Activated CD4-positive, alpha-beta T cell treated with anti-CD3 and anti-CD28 coated beads, Interleukin-2, amount 10 ng/mL, durations not matched to agents 24 days and 14 days (primary cell): ENCODE data around the gene NLGN1. TPM values are rescaled to one million over a fixed set of nuclear protein-coding genes. Genes with fewer than 3 reads are reported as not detected.

ENCODE experiments used
- DNase-seq: peaks from one replicate; pipeline ENCODE4 v3.0.0; 2022
- H3K27ac Mint-ChIP-seq: one replicate; pipeline ENCODE4 v1.8.0; 2022; ENCODE audit warnings: mild to moderate bottlenecking, mixed read lengths
- H3K27me3 Mint-ChIP-seq: one replicate; pipeline ENCODE4 v1.8.0; 2022; ENCODE audit warnings: mixed read lengths
- H3K36me3 Mint-ChIP-seq: one replicate; pipeline ENCODE4 v1.8.0; 2022; ENCODE audit warnings: low read depth, mild to moderate bottlenecking, mixed read lengths
- H3K4me1 Mint-ChIP-seq: one replicate; pipeline ENCODE4 v1.8.0; 2021; ENCODE audit warnings: mixed read lengths
- H3K4me3 Mint-ChIP-seq: one replicate; pipeline ENCODE4 v1.8.0; 2022; ENCODE audit warnings: mild to moderate bottlenecking, moderate library complexity, mixed read lengths
- H3K9me3 Mint-ChIP-seq: one replicate; pipeline ENCODE4 v1.8.0; 2021; ENCODE audit warnings: mixed read lengths
- intact Hi-C: fragments of 100-400 bp; cut with micrococcal nuclease; formaldehyde crosslinking; loops from one replicate; pipeline ENCODE4 v1.15.1; 2023
- total RNA-seq: library from RNA; stranded (reverse); gene quantifications from 2 replicates; pipeline ENCODE4 v1.2.3, GENCODE V29; 2022

The NLGN1 gene
- total RNA-seq, 1 donor from 2014 or later: not detected

GRCh38 chr3:173650596-173650995, 253.1 kb downstream of the NLGN1 start:
- no peaks in the 10 kb centered on the region for H3K27me3 Mint-ChIP-seq
- no peaks in the 10 kb centered on the region for H3K4me1 Mint-ChIP-seq
- no peak overlapping the region for H3K4me3 Mint-ChIP-seq
- no peak overlapping the region for H3K27ac Mint-ChIP-seq
- no peaks in the 10 kb centered on the region for H3K36me3 Mint-ChIP-seq
- intact Hi-C loops: no loop called here
- no peak for DNase-seq
- no peaks in the 10 kb centered on the region for H3K9me3 Mint-ChIP-seq

GRCh38 chr3:173652093-173652492, 254.5 kb downstream of the NLGN1 start:
- H3K27me3 Mint-ChIP-seq: no peaks in the 10 kb centered on the region
- no peaks in the 10 kb centered on the region for H3K9me3 Mint-ChIP-seq
- intact Hi-C loops: no loop called here
- no peak overlapping the region for H3K27ac Mint-ChIP-seq
- no peak overlapping the region for H3K4me3 Mint-ChIP-seq
- no peak for DNase-seq
- no peaks in the 10 kb centered on the region for H3K36me3 Mint-ChIP-seq
- no peaks in the 10 kb centered on the region for H3K4me1 Mint-ChIP-seq

DNA sequence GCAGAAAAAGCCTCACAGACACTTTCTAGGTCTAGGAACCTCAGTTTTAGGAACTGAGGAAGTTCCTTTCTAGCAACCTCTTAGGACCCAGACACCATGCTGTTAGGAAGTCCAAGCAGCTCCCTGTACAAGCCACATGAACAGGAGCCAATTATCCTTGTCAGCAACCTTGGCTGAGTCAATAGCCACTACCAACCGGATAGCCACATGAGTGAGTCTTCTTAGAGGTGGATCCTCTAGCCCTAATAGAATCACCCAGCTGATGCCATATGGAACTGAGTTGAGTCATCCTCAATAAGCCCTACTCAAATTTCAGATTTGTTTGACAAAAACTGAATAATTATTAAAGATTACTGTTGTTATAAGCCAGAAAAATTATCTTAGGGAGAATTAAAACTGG, 256.2 kb downstream of the NLGN1 start:
- intact Hi-C loops: no loop called here
- no peaks in the 10 kb centered on the region for H3K27me3 Mint-ChIP-seq
- H3K36me3 Mint-ChIP-seq: no peaks in the 10 kb centered on the region
- no peaks in the 10 kb centered on the region for H3K9me3 Mint-ChIP-seq
- H3K4me1 Mint-ChIP-seq: no peaks in the 10 kb centered on the region
- no peak overlapping the region for H3K4me3 Mint-ChIP-seq
- no peak overlapping the region for H3K27ac Mint-ChIP-seq
- DNase-seq: no peak

DNA sequence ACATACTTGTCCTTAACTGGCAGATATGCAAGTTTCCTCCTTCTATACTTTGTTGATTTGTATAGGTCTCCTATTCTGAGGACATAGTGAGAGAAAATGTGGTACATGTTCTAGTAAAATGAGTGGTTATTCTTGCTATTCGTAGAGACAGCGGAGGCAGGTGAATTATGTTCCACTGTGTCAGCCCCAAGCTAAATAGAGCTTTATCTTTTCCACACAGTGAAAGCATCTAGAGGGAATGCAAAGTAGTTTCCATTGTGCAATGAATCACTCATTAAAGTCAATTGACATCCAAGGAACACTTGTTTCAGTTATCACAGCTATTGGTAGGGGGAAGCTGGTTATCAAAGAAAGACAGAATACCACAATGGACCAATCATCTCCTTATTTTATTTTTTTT, 262.4 kb downstream of the NLGN1 start:
- Mint-ChIP-seq H3K9me3 (no peaks in the 10 kb centered on the region), H3K27ac (no peak overlapping the region), H3K4me1 (no peaks in the 10 kb centered on the region), H3K27me3 (no peaks in the 10 kb centered on the region), H3K4me3 (no peak overlapping the region), H3K36me3 (no peaks in the 10 kb centered on the region)
- intact Hi-C loops: no loop called here
- no peak for DNase-seq

GRCh38 chr3:173660645-173661299, 263.2 kb downstream of the NLGN1 start:
- DNase-seq: no peak
- H3K9me3 Mint-ChIP-seq: no peaks in the 10 kb centered on the region
- H3K4me3 Mint-ChIP-seq: no peak overlapping the region
- H3K36me3 Mint-ChIP-seq: no peaks in the 10 kb centered on the region
- H3K27me3 Mint-ChIP-seq: no peaks in the 10 kb centered on the region
- H3K4me1 Mint-ChIP-seq: no peaks in the 10 kb centered on the region
- intact Hi-C loops: no loop called here
- no peak overlapping the region for H3K27ac Mint-ChIP-seq

DNA sequence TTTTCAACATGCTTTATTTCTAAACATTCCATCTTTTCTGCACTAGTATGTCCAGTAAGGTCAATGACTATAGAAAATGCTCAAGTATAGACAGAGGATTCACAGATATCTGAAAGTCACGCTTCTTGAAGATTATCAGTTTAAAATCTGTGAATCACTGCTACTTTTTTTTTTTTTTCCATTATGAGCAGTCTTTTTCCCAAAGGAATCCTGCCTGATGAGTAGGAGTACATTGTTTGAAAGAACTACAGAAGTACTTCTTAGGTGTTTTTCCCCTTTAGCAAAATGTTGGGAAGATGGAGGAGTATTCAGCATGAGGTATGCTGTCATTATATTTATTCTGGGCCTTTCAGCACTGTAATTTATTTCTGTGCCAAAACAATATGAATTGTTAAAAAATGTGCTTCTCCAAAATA, 266.2 kb downstream of the NLGN1 start:
- no peak overlapping the region for H3K4me3 Mint-ChIP-seq
- H3K36me3 Mint-ChIP-seq: no peaks in the 10 kb centered on the region
- no peak for DNase-seq
- no peaks in the 10 kb centered on the region for H3K27me3 Mint-ChIP-seq
- H3K27ac Mint-ChIP-seq: no peak overlapping the region
- H3K4me1 Mint-ChIP-seq: no peaks in the 10 kb centered on the region
- H3K9me3 Mint-ChIP-seq: no peaks in the 10 kb centered on the region
- intact Hi-C loops: no loop called here

DNA sequence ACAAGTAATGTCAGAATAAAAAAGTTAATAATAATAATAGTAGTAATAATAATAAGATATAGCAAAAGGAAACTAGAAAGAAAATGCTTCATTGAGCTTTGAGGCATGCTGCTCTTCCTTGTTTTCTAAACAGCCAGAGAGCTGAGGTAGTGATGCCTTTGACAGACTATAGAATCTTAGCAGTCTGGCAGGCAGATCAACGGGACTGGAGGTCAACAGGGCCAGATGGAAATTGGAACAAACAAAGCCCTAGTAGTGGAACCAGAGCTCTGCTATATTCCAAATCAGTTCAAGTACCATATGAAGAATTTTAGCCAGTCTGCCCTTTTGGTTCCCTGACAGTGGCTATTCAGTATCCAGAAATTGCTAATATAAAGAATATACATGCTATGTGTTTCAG, 278.6 kb downstream of the NLGN1 start:
- Mint-ChIP-seq H3K9me3 (no peaks in the 10 kb centered on the region), H3K36me3 (no peaks in the 10 kb centered on the region), H3K4me3 (no peak overlapping the region), H3K4me1 (no peaks in the 10 kb centered on the region), H3K27ac (no peak overlapping the region), H3K27me3 (no peaks in the 10 kb centered on the region)
- no peak for DNase-seq
- intact Hi-C loops: no loop called here

GRCh38 chr3:173681188-173681678, 283.7 kb downstream of the NLGN1 start:
- no peak for DNase-seq
- Mint-ChIP-seq H3K27ac (no peak overlapping the region), H3K9me3 (no peaks in the 10 kb centered on the region), H3K36me3 (no peaks in the 10 kb centered on the region), H3K4me3 (no peak overlapping the region), H3K4me1 (no peaks in the 10 kb centered on the region), H3K27me3 (no peaks in the 10 kb centered on the region)
- intact Hi-C loops: no loop called here

DNA sequence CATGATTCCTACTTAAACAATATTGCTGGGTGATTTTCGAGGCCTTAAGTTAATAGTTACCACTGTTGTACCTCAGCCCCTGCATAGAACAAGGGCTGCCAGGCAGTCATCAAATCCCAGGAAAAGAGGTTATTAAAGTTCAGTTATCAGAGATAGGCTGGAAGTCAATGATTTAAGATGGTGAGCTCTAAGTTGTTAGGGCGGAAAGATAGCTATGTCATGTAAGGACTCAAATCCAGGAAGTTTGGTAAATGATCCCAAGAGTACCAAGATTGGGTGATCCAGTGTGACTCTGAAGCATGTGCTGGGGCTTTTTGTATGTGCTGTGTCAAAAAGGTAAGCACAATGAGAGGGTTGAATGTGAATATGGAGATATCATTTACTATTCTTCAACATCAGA, 287.9 kb downstream of the NLGN1 start:
- intact Hi-C loops: no loop called here
- H3K36me3 Mint-ChIP-seq: no peaks in the 10 kb centered on the region
- no peak overlapping the region for H3K27ac Mint-ChIP-seq
- H3K27me3 Mint-ChIP-seq: no peaks in the 10 kb centered on the region
- H3K9me3 Mint-ChIP-seq: no peaks in the 10 kb centered on the region
- no peaks in the 10 kb centered on the region for H3K4me1 Mint-ChIP-seq
- H3K4me3 Mint-ChIP-seq: no peak overlapping the region
- no peak for DNase-seq

GRCh38 chr3:173688216-173688842, 290.8 kb downstream of the NLGN1 start:
- Mint-ChIP-seq H3K27me3 (no peaks in the 10 kb centered on the region), H3K36me3 (no peaks in the 10 kb centered on the region), H3K4me3 (no peak overlapping the region), H3K27ac (no peak overlapping the region), H3K9me3 (no peaks in the 10 kb centered on the region), H3K4me1 (no peaks in the 10 kb centered on the region)
- DNase-seq: no peak
- intact Hi-C loops: no loop called here

DNA sequence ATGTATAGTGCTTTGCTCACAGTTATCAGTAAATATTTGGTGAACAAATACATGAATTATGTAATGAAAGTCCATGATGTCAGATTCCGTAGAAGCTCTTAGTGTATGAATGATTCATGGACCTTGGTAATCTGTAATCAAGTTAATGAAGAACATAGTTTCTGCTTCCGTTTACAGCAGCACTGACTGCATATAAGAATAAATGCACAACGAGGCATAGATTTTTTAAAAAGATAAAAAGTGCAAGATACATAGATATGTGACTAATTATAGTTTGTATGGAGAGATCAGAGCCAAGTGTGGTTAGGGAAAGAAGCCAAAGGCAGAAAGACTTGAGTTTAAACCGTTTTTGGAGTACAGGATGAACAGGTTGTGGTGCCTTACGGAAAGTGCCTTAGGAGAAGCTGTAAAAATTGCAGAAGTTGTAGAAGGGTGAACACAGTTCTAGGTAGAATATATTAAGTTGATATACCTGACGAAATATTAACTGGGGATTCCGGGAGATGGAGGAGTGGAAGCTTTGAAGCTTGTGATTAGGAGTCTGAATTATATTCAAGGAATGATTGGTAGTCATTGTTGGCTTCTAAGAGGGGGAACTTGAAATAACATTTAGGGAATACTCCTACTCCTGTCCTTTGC, 293.1 kb downstream of the NLGN1 start:
- H3K36me3 Mint-ChIP-seq: no peaks in the 10 kb centered on the region
- no peak overlapping the region for H3K27ac Mint-ChIP-seq
- no peaks in the 10 kb centered on the region for H3K27me3 Mint-ChIP-seq
- no peaks in the 10 kb centered on the region for H3K4me1 Mint-ChIP-seq
- no peak for DNase-seq
- intact Hi-C loops: no loop called here
- H3K4me3 Mint-ChIP-seq: no peak overlapping the region
- no peaks in the 10 kb centered on the region for H3K9me3 Mint-ChIP-seq

- no peak for DNase-seq
- no peak overlapping the region for H3K4me3 Mint-ChIP-seq
- no peak overlapping the region for H3K27ac Mint-ChIP-seq
- no peaks in the 10 kb centered on the region for H3K27me3 Mint-ChIP-seq
- H3K36me3 Mint-ChIP-seq: no peaks in the 10 kb centered on the region
- H3K4me1 Mint-ChIP-seq: no peaks in the 10 kb centered on the region
- intact Hi-C loops: no loop called here
- no peaks in the 10 kb centered on the region for H3K9me3 Mint-ChIP-seq
These were observed 301.8 kb downstream of the NLGN1 start for GRCh38 chr3:173699353-173699752.

DNA sequence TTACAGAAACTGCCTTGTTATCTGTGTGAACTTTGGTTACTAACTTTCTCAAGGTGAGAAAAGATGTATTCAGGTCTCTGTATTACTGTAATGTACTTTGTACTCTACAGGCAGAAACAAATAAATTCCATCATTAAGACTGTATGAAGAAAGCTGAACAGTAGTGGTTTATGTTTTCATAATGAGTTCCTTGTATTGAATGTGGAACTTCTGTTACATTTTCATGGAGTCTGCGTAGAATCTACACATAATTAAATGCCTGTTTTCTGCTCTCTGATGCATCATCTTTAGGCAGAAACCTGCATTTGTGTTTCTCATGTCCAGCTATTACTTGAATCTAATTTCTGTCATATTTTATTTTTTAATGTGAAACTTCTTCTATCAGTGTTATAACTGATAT, 302.8 kb downstream of the NLGN1 start:
- Mint-ChIP-seq H3K4me1 (no peaks in the 10 kb centered on the region), H3K36me3 (no peaks in the 10 kb centered on the region), H3K27ac (no peak overlapping the region), H3K9me3 (no peaks in the 10 kb centered on the region), H3K4me3 (no peak overlapping the region), H3K27me3 (no peaks in the 10 kb centered on the region)
- intact Hi-C loops: no loop called here
- no peak for DNase-seq

DNA sequence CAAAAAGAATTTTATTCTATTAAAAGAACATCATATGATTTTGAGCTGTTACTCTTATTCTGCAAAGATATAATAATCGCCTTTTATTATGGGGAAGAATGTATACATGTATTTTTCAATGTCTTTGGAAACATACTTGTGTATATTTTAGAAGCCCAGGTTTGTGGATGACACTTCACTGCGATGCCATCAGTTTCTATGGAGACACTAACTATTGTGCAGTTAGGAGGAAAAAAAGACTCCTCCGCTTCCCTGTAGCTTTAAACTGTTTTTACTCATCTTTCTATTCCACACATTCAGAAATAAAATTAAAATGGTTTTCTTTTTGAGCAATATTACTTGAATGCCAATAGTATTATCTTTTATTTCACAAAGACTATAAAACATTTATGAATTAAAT, 305.0 kb downstream of the NLGN1 start:
- H3K4me3 Mint-ChIP-seq: no peak overlapping the region
- H3K4me1 Mint-ChIP-seq: no peaks in the 10 kb centered on the region
- H3K27ac Mint-ChIP-seq: no peak overlapping the region
- H3K36me3 Mint-ChIP-seq: no peaks in the 10 kb centered on the region
- H3K27me3 Mint-ChIP-seq: no peaks in the 10 kb centered on the region
- no peaks in the 10 kb centered on the region for H3K9me3 Mint-ChIP-seq
- DNase-seq: no peak
- intact Hi-C loops: no loop called here
